Liver (tissue), 9 donors: ENCODE data around the gene PRDM1. TPM values are rescaled to one million over a fixed set of nuclear protein-coding genes. Genes with fewer than 3 reads are reported as not detected.

Experiments used
- DNase-seq: peaks from one replicate; pipeline ENCODE4 v3.0.0-alpha.2; 2017; ENCODE audit warnings: low spot score
- H3K27ac ChIP-seq, 2 donors: one replicate each; pipeline ENCODE4 v1.7.0; 2013; ENCODE audit warnings: inconsistent platforms in 2 of 2, low read length in 2 of 2, control low read depth in 1 of 2, low read depth in 1 of 2, mild to moderate bottlenecking in 1 of 2
- H3K27me3 ChIP-seq, 4 donors: one replicate each; pipeline versions ENCODE4 v1.6.1 to v1.7.0; 2013; ENCODE audit warnings: low read length in 3 of 4, inconsistent platforms in 1 of 4, mild to moderate bottlenecking in 1 of 4, moderate library complexity in 1 of 4; ENCODE audit not compliant: control insufficient read depth in 4 of 4, insufficient read depth in 4 of 4
- H3K36me3 ChIP-seq, 4 donors: one replicate each; pipeline versions ENCODE4 v1.6.1 to v1.7.0; 2013; ENCODE audit warnings: low read length in 3 of 4, mild to moderate bottlenecking in 3 of 4, low read depth in 1 of 4, moderate library complexity in 1 of 4; ENCODE audit not compliant: control insufficient read depth in 4 of 4, insufficient read depth in 3 of 4
- H3K4me1 ChIP-seq, 4 donors: one replicate each; pipeline versions ENCODE4 v1.6.1 to v1.7.0; 2013; ENCODE audit warnings: low read length in 3 of 4, mild to moderate bottlenecking in 3 of 4, moderate library complexity in 1 of 4; ENCODE audit not compliant: control insufficient read depth in 4 of 4, insufficient read depth in 4 of 4
- H3K4me3 ChIP-seq, 3 donors: one replicate each; pipeline versions ENCODE4 v1.6.1 to v1.7.0; 2013; ENCODE audit warnings: low read length in 3 of 3, control low read depth in 1 of 3, low read depth in 1 of 3, mild to moderate bottlenecking in 1 of 3
- H3K9ac ChIP-seq, 2 donors: one replicate each; pipeline ENCODE4 v1.7.0; 2013; ENCODE audit warnings: low read length in 2 of 2, mild to moderate bottlenecking in 2 of 2, moderate library complexity in 2 of 2, control low read depth in 1 of 2, low read depth in 1 of 2
- H3K9me3 ChIP-seq, 4 donors: one replicate each; pipeline versions ENCODE4 v1.6.1 to v1.7.0; 2013; ENCODE audit warnings: low read length in 3 of 4; ENCODE audit not compliant: control insufficient read depth in 4 of 4
- CTCF ChIP-seq: fragments of 150-350 bp; IDR thresholded peaks from 2 replicates; pipeline ENCODE4 v1.5.1; 2017; ENCODE audit warnings: improper control_type of control experiment, low read depth, low read length; ENCODE audit not compliant: missing input control
- EGR1 ChIP-seq, 2 donors: IDR thresholded peaks; 2 replicates each; pipeline ENCODE4 v1.6.1; 2016 to 2018; ENCODE audit warnings: antibody characterized with exemption in 2 of 2, low read depth in 2 of 2
- FOXA1 ChIP-seq: IDR thresholded peaks from 2 replicates; pipeline ENCODE4 v1.6.1; 2016; ENCODE audit warnings: antibody characterized with exemption
- FOXA2 ChIP-seq: IDR thresholded peaks from 2 replicates; pipeline ENCODE4 v1.6.1; 2016; ENCODE audit warnings: antibody characterized with exemption
- GABPA ChIP-seq, 2 donors: IDR thresholded peaks in 1 of 2; conservative IDR thresholded peaks in 1 of 2; 2 replicates each; pipeline ENCODE4 v1.6.1; 2016; ENCODE audit warnings: antibody characterized with exemption in 2 of 2, mild to moderate bottlenecking in 1 of 2, moderate library complexity in 1 of 2
- HNF4A ChIP-seq, 2 donors: conservative IDR thresholded peaks; 2 replicates each; pipeline ENCODE4 v1.6.1; 2016; ENCODE audit warnings: antibody characterized with exemption in 2 of 2, mild to moderate bottlenecking in 2 of 2
- HNF4G ChIP-seq: IDR thresholded peaks from 2 replicates; pipeline ENCODE4 v1.6.1; 2016; ENCODE audit warnings: antibody characterized with exemption
- MAX ChIP-seq: IDR thresholded peaks from 2 replicates; pipeline ENCODE4 v1.6.1; 2016; ENCODE audit warnings: antibody characterized with exemption
- NR2F2 ChIP-seq: IDR thresholded peaks from 2 replicates; pipeline ENCODE4 v1.6.1; 2016; ENCODE audit warnings: antibody characterized with exemption
- RAD21 ChIP-seq, 2 donors: IDR thresholded peaks; 2 replicates each; pipeline ENCODE4 v1.6.1; 2016; ENCODE audit warnings: antibody characterized with exemption in 2 of 2, mild to moderate bottlenecking in 2 of 2
- REST ChIP-seq: IDR thresholded peaks from 2 replicates; pipeline ENCODE4 v1.6.1; 2016; ENCODE audit warnings: antibody characterized with exemption, mild to moderate bottlenecking
- RXRA ChIP-seq, 2 donors: IDR thresholded peaks; 2 replicates each; pipeline ENCODE4 v1.6.1; 2017 to 2018; ENCODE audit warnings: antibody characterized with exemption in 2 of 2, mild to moderate bottlenecking in 1 of 2
- SP1 ChIP-seq: IDR thresholded peaks from 2 replicates; pipeline ENCODE4 v1.6.1; 2018; ENCODE audit warnings: antibody characterized with exemption, mild to moderate bottlenecking
- TAF1 ChIP-seq: conservative IDR thresholded peaks from 2 replicates; pipeline ENCODE4 v1.6.1; 2016; ENCODE audit warnings: antibody characterized with exemption, mild to moderate bottlenecking
- YY1 ChIP-seq: IDR thresholded peaks from 2 replicates; pipeline ENCODE4 v1.6.1; 2016; ENCODE audit warnings: antibody characterized with exemption, mild to moderate bottlenecking
- ZBTB33 ChIP-seq: IDR thresholded peaks from 2 replicates; pipeline ENCODE4 v1.6.1; 2016; ENCODE audit warnings: antibody characterized with exemption
- WGBS: extraction: QIAGEN DNeasy Blood & Tissue Kit; methylation state at CpG from one replicate; pipeline ENCODE4 v1.1.7; 2013; 5-methylcytosine and 5-hydroxymethylcytosine counted together
- polyA plus RNA-seq, 2 donors: library from polyadenylated mRNA; stranded (reverse) in 1 of 2; unstranded in 1 of 2; fragments of 200-250 nt in 1 of 2; fragments of >200 nt in 1 of 2; fragmentation: Nextera tagmentation in 1 of 2; extraction: Ambion mirVana in 1 of 2; gene quantifications; one replicate each; pipeline versions ENCODE4 v1.2.1 to v1.2.3, GENCODE V29; 2013 to 2015
- total RNA-seq, 2 donors: library from RNA; depleted of rRNA; stranded (reverse); fragments of >200 nt; gene quantifications; one replicate each; pipeline ENCODE4 v1.2.3, GENCODE V29; 2014
- TF ChIP-seq, protein P1 (sequence below): IDR thresholded peaks from 2 replicates; pipeline ENCODE4 v1.6.1; 2016; ENCODE audit warnings: antibody characterized with exemption
- donor health status: healthy.
- donor health status: healthy.
- donor health status: healthy.
- donor health status: healthy.
- donor health status: healthy.

Gene PRDM1
- total and polyA plus RNA-seq, 4 donors, result 0.37 to 2.8 (median 0.65) TPM

DNA sequence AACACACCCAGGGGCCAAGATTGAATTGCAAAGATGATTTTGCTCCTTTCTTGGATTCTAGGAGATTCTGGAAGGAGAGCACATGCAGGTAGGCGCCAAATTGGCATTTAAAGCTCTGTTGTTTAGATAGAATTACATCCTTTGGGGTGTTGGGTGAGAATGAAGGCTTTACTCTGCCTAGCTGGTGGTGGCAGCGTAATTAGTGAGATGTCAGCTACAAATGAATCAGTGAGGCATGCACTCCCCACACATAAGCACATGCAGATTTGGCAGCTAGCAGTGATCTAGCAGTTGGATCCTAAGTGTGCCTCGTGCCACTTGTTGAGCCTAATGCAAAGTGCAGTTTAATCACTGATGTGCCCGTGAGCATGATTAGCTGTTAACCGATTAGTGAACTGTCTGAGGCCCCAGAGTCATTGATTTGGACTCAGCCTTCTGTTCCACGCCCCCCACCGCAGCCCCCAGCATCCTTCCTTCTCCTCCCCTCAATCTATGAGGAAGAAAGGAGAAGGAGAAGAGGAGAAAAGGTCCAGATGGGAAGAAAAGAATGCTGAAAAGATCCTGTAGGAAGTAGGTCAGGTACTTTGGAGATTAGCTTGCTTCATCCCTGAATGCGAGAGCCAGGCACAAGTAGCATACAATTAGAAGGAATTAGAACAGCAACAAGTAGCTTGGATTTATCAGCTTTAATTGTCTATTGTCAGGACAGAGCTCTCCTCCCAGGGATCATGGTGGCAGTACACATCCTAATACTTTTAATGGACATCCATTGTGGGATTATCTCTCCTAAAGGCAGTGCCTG is 6.0 kb upstream of the PRDM1 start:
- no peak for TF ChIP-seq SP1
- TF ChIP-seq HNF4G, result no peak
- no peak for TF ChIP-seq RXRA (IDR thresholded peaks at IDR 0.05)
- TF ChIP-seq FOXA1, result no peak
- TF ChIP-seq MAX, result no peak
- TF ChIP-seq RAD21 (IDR thresholded peaks at IDR 0.05), result no peak
- no peak for TF ChIP-seq TAF1
- no peak for TF ChIP-seq ZBTB33
- TF ChIP-seq HNF4A (conservative IDR thresholded peaks at IDR 0.05), result no peak
- TF ChIP-seq REST, result no peak
- TF ChIP-seq CTCF, result no peak
- no peak for DNase-seq
- Histone ChIP-seq H3K4me1 (no peaks in the 10 kb centered on the region), H3K9me3 (no peaks in the 10 kb centered on the region), H3K27ac (no peak overlapping the region), H3K4me3 (no peak overlapping the region), H3K36me3 (no peaks in the 10 kb centered on the region), H3K27me3 (peaks cover 0 to 12% (median 1%) of the 10 kb centered on the region in 4 donors), H3K9ac (no peak overlapping the region)
- 46% methylated on average over 8 of the region's 8 CpGs for WGBS

- no peak overlapping the region for H3K27ac ChIP-seq
- DNase-seq, result no peak
- H3K4me1 ChIP-seq, result peaks cover 0 to 4% (median under 1%) of the 10 kb centered on the region in 4 donors
- no peaks in the 10 kb centered on the region for H3K9me3 ChIP-seq
- 31% methylated on average over 3 of the region's 3 CpGs for WGBS
- TF ChIP-seq FOXA1 (no peak), RXRA (IDR thresholded peaks at IDR 0.05) (no peak), HNF4A (conservative IDR thresholded peaks at IDR 0.05) (no peak), MAX (no peak), FOXA2 (no peak), NR2F2 (no peak), HNF4G (no peak), TAF1 (no peak), RAD21 (IDR thresholded peaks at IDR 0.05) (no peak), EGR1 (IDR thresholded peaks at IDR 0.05; ENCODE audit: low read depth in 2 of 2) (no peak), REST (no peak), YY1 (no peak), GABPA (IDR thresholded peaks at IDR 0.05 in 1 of 2, conservative IDR thresholded peaks at IDR 0.05 in 1 of 2) (no peak)
- TF ChIP-seq, protein P1, sequence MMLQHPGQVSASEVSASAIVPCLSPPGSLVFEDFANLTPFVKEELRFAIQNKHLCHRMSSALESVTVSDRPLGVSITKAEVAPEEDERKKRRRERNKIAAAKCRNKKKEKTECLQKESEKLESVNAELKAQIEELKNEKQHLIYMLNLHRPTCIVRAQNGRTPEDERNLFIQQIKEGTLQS, result no peak
- peaks cover 0 to 12% (median 1%) of the 10 kb centered on the region in 4 donors for H3K27me3 ChIP-seq
- no peak overlapping the region for H3K9ac ChIP-seq
- no peaks in the 10 kb centered on the region for H3K36me3 ChIP-seq
- H3K4me3 ChIP-seq, result no peak overlapping the region
Measured at GRCh38 chr6:106080763-106081095, 5.4 kb upstream of the PRDM1 start.
